IgD-negative memory B cell (primary cell): Measurements from ENCODE around the gene PRG3. TPM values are rescaled to one million over a fixed set of nuclear protein-coding genes. Genes with fewer than 3 reads are reported as not detected.
"Not testable (repeated sequence)": the region's sequence is repeated elsewhere in the genome, so short reads cannot be mapped to it uniquely, and the experiment has no call there.

Source experiments
- H3K27ac Mint-ChIP-seq, 3 donors: one replicate each; pipeline ENCODE4 v1.8.0; 2020 to 2022; ENCODE audit warnings: mild to moderate bottlenecking in 3 of 3, mixed read lengths in 3 of 3, moderate library complexity in 1 of 3
- H3K27me3 Mint-ChIP-seq: one replicate; pipeline ENCODE4 v1.8.0; 2021; ENCODE audit warnings: mixed read lengths
- H3K36me3 Mint-ChIP-seq: one replicate; pipeline ENCODE4 v1.8.0; 2020; ENCODE audit warnings: mild to moderate bottlenecking, mixed read lengths
- H3K4me1 Mint-ChIP-seq, 3 donors: one replicate each; pipeline ENCODE4 v1.8.0; 2020 to 2022; ENCODE audit warnings: mixed read lengths in 3 of 3, mild to moderate bottlenecking in 1 of 3
- H3K4me3 Mint-ChIP-seq, 4 donors: one replicate each; pipeline ENCODE4 v1.8.0; 2020 to 2022; ENCODE audit warnings: mild to moderate bottlenecking in 4 of 4, mixed read lengths in 4 of 4, moderate library complexity in 3 of 4
- H3K9me3 Mint-ChIP-seq, 3 donors: one replicate each; pipeline ENCODE4 v1.8.0; 2020 to 2021; ENCODE audit warnings: mixed read lengths in 3 of 3, mild to moderate bottlenecking in 1 of 3
- polyA plus RNA-seq: library from polyadenylated mRNA; unstranded; fragments of 300-500 nt; fragmentation: Illumina TruSeq; gene quantifications from one replicate; pipeline ENCODE4 v1.2.3, GENCODE V29; 2021

The PRG3 gene
- polyA plus RNA-seq, 1 donor from 2014 or later: not detected

DNA sequence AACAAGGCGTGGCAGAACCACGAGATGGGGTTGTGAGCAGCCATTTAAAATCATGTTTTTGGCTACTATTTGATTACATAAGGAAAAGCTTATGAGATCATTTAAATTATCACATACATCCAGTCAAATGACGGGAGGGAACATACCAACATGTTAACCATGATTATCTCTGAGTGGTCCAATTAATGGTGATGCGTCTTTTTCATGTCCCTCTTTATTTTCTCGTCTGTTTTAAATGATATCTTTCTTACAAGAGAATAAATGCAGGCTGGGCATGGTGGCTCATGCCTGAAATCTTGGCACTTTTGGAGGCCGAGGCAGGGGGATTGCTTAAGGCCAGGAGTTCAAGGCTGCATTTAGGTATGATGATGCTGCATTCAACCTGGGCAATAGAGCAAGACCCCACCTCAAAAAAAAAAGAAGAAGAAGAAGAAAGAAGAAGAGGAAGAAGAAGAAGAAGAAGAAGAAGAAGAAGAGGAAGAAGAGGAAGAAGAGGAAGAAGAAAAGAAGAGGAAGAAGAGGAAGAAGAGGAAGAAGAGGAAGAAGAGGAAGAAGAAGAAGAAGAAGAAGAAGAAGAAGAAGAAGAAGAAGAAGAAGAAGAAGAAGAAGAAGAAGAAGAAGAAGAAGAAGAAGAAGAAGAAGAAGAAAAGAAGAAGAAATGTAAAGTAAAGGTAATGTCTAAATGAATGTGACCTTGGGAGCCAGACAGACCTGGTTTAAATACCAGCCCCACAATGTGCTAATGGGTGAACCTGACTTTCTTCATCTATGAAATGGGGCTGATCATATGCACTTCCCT is 22.3 kb upstream of the PRG3 start:
- not testable (repeated sequence) for H3K9me3 Mint-ChIP-seq, H3K27me3 Mint-ChIP-seq, H3K27ac Mint-ChIP-seq

DNA sequence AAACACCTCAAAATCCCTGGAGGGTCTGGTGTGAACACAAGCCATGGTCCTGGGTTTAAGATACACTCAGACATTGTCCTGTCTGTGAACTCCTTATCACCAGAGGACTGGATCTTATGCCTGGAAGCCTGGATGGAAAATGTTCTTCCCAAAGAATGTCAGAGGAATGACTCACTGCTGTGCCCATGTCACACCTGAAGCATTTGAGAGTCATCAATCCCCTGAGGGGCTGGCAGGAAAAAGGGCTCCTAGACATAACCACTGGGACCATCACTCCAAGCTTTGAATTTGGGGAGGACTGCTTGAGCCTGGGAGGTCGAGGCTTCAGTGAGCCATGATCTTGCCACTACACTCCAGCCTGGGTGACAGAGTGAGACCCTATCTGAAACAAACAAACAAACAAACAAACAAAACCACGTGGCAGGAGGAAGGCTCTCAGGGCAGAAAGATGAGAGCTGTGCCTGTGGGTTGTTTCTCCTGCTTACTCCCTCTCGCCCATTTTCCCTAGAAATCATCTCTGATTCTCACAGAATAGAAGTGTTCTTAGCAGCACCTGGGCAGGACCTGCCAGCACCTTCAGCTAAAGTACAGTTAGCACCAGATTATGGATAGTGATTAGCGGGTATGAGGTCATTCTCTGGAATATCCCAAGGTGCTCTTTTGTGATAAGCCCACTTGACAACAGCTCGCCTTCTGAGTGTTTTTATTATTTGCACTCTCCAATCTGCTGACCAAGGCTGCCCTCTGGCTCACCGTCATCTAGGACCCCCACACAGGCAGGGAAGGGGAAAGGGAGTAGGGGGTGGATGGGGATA is 21.4 kb upstream of the PRG3 start:
- H3K4me3 Mint-ChIP-seq: no peak overlapping the region

More for the DNA sequence above, 22.3 kb upstream of the PRG3 start:
- H3K4me1 Mint-ChIP-seq, H3K36me3 Mint-ChIP-seq, H3K4me3 Mint-ChIP-seq: not testable (repeated sequence)

DNA sequence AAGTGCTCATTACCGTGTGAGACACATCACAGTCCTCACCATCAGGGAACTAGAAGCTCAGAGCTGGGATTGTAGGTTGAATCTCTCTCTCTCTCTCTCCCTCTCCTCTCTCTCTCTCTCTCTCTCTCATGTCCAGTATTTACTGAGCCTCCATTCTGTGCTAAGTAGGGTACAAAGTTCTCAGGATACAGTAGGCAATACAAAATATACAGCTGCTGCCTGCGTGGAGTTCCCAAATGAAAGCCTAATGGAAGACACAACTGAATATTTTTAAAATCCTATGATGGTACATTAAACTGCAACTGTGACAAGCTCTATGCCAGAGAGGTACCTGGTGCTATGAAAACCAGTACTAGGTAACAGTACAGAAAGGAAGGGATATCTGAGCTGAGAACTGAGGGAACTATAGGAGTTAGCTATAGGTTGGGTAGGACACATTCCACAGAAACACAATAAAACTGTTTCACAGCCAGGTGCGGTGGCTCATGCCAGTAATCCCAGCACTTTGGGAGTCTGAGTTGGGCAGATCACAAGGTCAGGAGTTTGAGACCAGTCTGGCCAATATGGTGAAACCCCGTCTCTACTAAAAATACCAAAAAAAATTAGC is 19.1 kb upstream of the PRG3 start:
- Mint-ChIP-seq H3K27me3 (no peaks in the 10 kb centered on the region), H3K27ac (no peak overlapping the region), H3K4me3 (no peak overlapping the region), H3K9me3 (no peaks in the 10 kb centered on the region), H3K36me3 (no peaks in the 10 kb centered on the region), H3K4me1 (no peaks in the 10 kb centered on the region)

More for the DNA sequence above, 21.4 kb upstream of the PRG3 start:
- Mint-ChIP-seq H3K36me3 (peaks cover 3% of the 10 kb centered on the region), H3K27ac (no peak overlapping the region), H3K4me1 (no peaks in the 10 kb centered on the region), H3K9me3 (no peaks in the 10 kb centered on the region), H3K27me3 (no peaks in the 10 kb centered on the region)

- no peaks in the 10 kb centered on the region for H3K9me3 Mint-ChIP-seq
- H3K36me3 Mint-ChIP-seq: no peaks in the 10 kb centered on the region
- no peaks in the 10 kb centered on the region for H3K27me3 Mint-ChIP-seq
- no peak overlapping the region for H3K27ac Mint-ChIP-seq
- no peaks in the 10 kb centered on the region for H3K4me1 Mint-ChIP-seq
- H3K4me3 Mint-ChIP-seq: no peak overlapping the region
Observed at GRCh38 chr11:57399221-57399620, 18.3 kb upstream of the PRG3 start.

GRCh38 chr11:57397394-57397990 is 16.5 kb upstream of the PRG3 start:
- H3K27ac Mint-ChIP-seq: no peak overlapping the region
- no peaks in the 10 kb centered on the region for H3K27me3 Mint-ChIP-seq
- H3K9me3 Mint-ChIP-seq: no peaks in the 10 kb centered on the region
- H3K36me3 Mint-ChIP-seq: no peaks in the 10 kb centered on the region
- no peaks in the 10 kb centered on the region for H3K4me1 Mint-ChIP-seq
- no peak overlapping the region for H3K4me3 Mint-ChIP-seq

DNA sequence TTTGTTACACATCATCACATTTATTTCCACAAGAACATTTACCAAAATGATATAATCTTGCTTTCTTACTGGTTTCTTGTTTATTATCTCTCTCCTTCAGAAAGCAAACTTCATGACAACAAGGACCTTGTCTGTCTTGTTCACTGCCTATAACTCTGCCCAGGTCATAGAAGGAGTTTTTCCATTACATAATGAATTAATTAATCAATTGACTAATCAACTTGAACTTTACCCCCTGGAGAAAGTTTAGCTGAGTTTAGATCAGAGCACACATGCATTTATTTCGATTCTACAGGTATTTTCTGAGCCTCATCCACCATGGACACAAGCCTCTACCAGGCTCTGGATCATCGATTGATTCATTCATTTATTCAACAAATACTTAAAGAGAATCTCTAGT is 15.8 kb upstream of the PRG3 start:
- H3K36me3 Mint-ChIP-seq: no peaks in the 10 kb centered on the region

DNA sequence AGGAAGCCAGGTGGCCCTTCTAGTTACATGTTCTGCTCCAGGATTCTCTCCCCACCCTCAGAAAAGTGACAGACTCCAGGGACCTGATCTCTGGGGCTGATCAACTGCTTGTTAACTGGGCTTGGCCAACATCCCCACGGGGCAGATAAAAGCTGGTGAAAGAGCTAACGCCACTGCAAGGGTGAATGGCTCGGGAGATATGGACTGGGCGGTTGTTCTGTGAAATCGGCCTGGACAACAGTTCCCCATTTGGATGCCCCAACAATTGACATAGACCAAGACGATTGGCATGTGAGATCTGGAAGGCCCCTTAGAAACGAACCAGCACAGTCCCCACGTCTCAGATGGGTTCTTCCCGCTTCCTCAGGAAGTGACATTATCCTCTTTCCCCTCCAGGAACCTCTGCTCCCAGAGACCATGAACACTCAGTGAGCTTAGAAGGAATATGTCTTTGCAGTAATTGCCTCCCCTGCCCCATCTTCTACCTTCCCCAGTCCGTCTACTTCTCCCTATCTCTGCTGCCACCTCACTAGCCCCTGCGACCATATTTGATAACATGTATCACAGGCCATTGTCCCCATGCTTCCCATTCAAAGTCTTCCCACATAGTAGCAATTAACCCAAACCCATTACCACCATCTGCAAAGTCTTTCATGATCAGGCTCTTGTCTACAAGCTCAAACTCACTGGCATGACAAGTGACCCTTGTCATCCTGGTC is 15.1 kb upstream of the PRG3 start:
- Mint-ChIP-seq H3K27ac (no peak overlapping the region), H3K4me3 (no peak overlapping the region), H3K36me3 (no peaks in the 10 kb centered on the region), H3K9me3 (no peaks in the 10 kb centered on the region), H3K4me1 (no peaks in the 10 kb centered on the region), H3K27me3 (no peaks in the 10 kb centered on the region)

More for the DNA sequence above, 15.8 kb upstream of the PRG3 start:
- Mint-ChIP-seq H3K4me3 (no peak overlapping the region), H3K4me1 (no peaks in the 10 kb centered on the region), H3K27ac (no peak overlapping the region), H3K27me3 (no peaks in the 10 kb centered on the region), H3K9me3 (no peaks in the 10 kb centered on the region)

DNA sequence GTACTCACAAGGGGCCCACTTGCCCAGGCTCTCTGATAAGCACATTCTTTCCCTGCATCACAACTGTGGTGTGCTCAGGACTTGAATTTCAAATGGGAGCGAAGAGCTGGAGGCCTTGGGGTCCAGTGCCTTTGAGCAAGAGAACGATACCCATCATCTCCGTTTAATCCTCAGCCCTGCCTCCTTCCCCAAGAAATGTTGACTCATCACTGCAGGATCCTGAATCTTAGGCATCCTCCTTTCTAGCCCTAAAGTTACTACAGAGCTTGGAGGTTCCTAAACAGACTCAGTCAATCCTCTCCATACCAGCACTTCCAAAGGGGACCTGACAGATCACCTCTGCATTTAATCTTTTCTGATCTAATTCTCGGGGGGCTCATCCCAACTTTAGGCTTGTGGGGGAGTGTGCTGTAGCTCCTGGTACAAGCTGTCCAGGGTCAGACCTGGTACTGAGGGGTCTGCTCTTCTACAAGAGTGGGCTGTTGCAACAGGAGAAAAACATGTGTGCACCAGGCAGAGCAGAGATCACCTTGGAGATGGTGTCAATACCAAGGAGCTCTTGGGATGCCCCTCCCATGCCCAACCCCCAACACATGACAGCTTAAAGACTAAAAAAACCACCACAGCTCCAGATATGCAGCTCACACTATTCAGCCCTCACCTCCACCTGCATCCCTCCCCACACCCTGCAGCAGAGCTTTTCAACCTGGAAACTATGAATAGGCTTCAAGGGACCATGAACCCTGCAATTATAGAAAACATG is 13.4 kb upstream of the PRG3 start:
- H3K4me3 Mint-ChIP-seq: no peak overlapping the region
- no peak overlapping the region for H3K27ac Mint-ChIP-seq
- H3K27me3 Mint-ChIP-seq: no peaks in the 10 kb centered on the region
- H3K9me3 Mint-ChIP-seq: no peaks in the 10 kb centered on the region
- H3K4me1 Mint-ChIP-seq: no peaks in the 10 kb centered on the region
- H3K36me3 Mint-ChIP-seq: no peaks in the 10 kb centered on the region

GRCh38 chr11:57392763-57393105 is 11.8 kb upstream of the PRG3 start:
- Mint-ChIP-seq H3K4me3 (peak overlapping the region in 1 of 4 donors; percentile 56), H3K4me1 (no peaks in the 10 kb centered on the region), H3K27ac (no peak overlapping the region), H3K36me3 (no peaks in the 10 kb centered on the region), H3K9me3 (no peaks in the 10 kb centered on the region), H3K27me3 (no peaks in the 10 kb centered on the region)

- no peaks in the 10 kb centered on the region for H3K4me1 Mint-ChIP-seq
- H3K4me3 Mint-ChIP-seq: no peak overlapping the region
- no peak overlapping the region for H3K27ac Mint-ChIP-seq
- H3K27me3 Mint-ChIP-seq: no peaks in the 10 kb centered on the region
- H3K36me3 Mint-ChIP-seq: no peaks in the 10 kb centered on the region
- H3K9me3 Mint-ChIP-seq: no peaks in the 10 kb centered on the region
Observed at GRCh38 chr11:57392066-57392762, 11.3 kb upstream of the PRG3 start.

DNA sequence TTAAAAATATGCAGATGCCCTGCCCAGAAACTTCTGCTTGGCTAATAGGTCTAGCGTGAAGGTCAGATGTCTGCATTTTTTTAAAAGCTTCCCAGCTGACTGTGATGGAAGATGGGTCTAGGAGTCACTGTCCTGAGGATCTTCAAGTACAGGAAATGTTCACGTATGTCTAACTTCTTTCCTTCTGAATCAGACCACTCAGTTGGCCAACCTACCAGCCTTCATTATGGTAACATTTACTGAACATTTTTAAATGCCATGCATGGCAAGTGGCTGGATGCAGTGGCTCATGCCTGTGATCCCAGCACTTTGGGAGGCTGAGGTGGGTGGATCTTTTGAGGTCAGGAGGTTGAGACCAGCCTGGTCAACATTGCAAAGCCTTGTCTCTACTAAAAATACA is 10.6 kb upstream of the PRG3 start:
- no peak overlapping the region for H3K4me3 Mint-ChIP-seq
- no peaks in the 10 kb centered on the region for H3K9me3 Mint-ChIP-seq
- H3K27ac Mint-ChIP-seq: no peak overlapping the region
- H3K27me3 Mint-ChIP-seq: no peaks in the 10 kb centered on the region
- H3K4me1 Mint-ChIP-seq: no peaks in the 10 kb centered on the region
- H3K36me3 Mint-ChIP-seq: no peaks in the 10 kb centered on the region

GRCh38 chr11:57391111-57391510 is 10.2 kb upstream of the PRG3 start:
- H3K4me1 Mint-ChIP-seq: no peaks in the 10 kb centered on the region
- H3K9me3 Mint-ChIP-seq: no peaks in the 10 kb centered on the region
- no peak overlapping the region for H3K4me3 Mint-ChIP-seq
- H3K27ac Mint-ChIP-seq: no peak overlapping the region
- no peaks in the 10 kb centered on the region for H3K36me3 Mint-ChIP-seq
- H3K27me3 Mint-ChIP-seq: no peaks in the 10 kb centered on the region

DNA sequence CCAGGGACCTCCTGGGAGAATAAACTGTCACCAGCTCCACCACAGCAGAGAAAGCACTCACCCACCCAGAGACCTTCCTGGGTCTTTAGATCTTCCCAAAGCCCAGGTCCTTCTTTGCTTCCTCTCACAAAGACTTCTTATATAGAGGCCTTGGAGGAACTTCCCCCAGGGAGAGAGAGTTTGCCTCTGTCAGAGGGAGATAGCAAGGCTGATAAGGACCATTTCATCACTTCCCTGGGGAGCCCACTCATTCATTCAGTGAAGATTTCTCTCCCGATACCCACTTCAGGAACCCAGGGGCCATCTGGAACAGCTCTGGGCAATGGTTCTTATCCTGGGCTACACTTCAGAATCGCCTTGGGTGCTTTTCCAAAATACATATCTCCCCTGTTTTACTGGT is 9.6 kb upstream of the PRG3 start, which contains the start of gene PRG2:
Gene PRG2, minus strand, starts transcription at position 116 of the 400 bp plus-strand sequence. CDS start 706 bp downstream, outside the sequence.
- H3K4me1 Mint-ChIP-seq: no peaks in the 10 kb centered on the region
- no peak within 1 kb of the TSS for H3K4me3 Mint-ChIP-seq
- no peaks in the 10 kb centered on the region for H3K9me3 Mint-ChIP-seq
- no peaks in the 10 kb centered on the region for H3K36me3 Mint-ChIP-seq
- H3K27ac Mint-ChIP-seq: no peak within 1 kb of the TSS
- H3K27me3 Mint-ChIP-seq: no peaks in the 10 kb centered on the region
